ENCODE results near the gene ALKBH8.
"Not testable (repeated sequence)": the region's sequence is repeated elsewhere in the genome, so short reads cannot be mapped to it uniquely, and the experiment has no call there.

DNA sequence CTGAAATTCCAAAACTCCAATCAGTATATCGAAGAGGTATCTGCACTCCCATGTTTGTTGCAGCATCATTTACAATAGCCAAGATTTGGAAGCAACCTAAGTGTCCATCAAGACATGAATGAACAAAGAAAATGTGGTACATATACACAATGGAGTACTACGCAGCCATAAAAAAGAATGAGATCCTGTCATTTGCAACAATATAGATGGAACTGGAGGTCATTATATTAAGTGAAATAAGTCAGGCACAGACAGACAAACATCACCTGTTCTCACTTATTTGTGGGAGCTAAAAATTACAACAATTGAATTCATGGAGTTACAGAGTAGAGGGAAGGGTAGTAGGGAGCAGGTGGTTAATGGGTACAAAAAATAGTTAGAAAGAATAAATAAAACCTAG is 13.6 kb upstream of the ALKBH8 start:
- TF ChIP-seq, protein P1, sequence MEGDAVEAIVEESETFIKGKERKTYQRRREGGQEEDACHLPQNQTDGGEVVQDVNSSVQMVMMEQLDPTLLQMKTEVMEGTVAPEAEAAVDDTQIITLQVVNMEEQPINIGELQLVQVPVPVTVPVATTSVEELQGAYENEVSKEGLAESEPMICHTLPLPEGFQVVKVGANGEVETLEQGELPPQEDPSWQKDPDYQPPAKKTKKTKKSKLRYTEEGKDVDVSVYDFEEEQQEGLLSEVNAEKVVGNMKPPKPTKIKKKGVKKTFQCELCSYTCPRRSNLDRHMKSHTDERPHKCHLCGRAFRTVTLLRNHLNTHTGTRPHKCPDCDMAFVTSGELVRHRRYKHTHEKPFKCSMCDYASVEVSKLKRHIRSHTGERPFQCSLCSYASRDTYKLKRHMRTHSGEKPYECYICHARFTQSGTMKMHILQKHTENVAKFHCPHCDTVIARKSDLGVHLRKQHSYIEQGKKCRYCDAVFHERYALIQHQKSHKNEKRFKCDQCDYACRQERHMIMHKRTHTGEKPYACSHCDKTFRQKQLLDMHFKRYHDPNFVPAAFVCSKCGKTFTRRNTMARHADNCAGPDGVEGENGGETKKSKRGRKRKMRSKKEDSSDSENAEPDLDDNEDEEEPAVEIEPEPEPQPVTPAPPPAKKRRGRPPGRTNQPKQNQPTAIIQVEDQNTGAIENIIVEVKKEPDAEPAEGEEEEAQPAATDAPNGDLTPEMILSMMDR (IDR thresholded peaks at IDR 0.05; ENCODE audit: low read length): not testable (repeated sequence)
- TF ChIP-seq EZH2 (IDR thresholded peaks at IDR 0.05; ENCODE audit: borderline replicate concordance, low read length): not testable (repeated sequence)
